SK-N-MC (cell line): Measurements from ENCODE around the gene CPLX4.

ENCODE experiments used
- EZH2 ChIP-seq: fragments of 200-600 bp; sonication (generic); IDR thresholded peaks from one replicate; pipeline ENCODE4 v1.6.1; 2017; ENCODE audit warnings: antibody characterized with exemption
- FOXP2 ChIP-seq: optimal IDR thresholded peaks from 2 replicates; pipeline ENCODE3; 2011; ENCODE audit warnings: mild to moderate bottlenecking, moderate library complexity; ENCODE audit not compliant: insufficient read depth; ENCODE audit errors: extremely low read length, control extremely low read depth
- POLR2AphosphoS5 ChIP-seq: IDR thresholded peaks from 2 replicates; pipeline ENCODE4 v1.6.1; 2012; ENCODE audit warnings: mild to moderate bottlenecking, low read depth, low read length, borderline replicate concordance

GRCh38 chr18:59328683-59329082, 10.2 kb upstream of the CPLX4 start:
- TF ChIP-seq POLR2AphosphoS5 (no peak), EZH2 (no peak), FOXP2 (no peak)
